Gastroesophageal sphincter (tissue), 4 donors: ENCODE data around the gene BBS1. TPM values are rescaled to one million over a fixed set of nuclear protein-coding genes. Genes with fewer than 3 reads are reported as not detected.

ENCODE experiments used
- ATAC-seq: fragments of 150-250 bp; one replicate; pipeline ENCODE4 v1.9.1; 2016; ENCODE audit warnings: mild to moderate bottlenecking, moderate library complexity
- H3K27ac ChIP-seq, 4 donors: fragments of 200-600 bp; sonication (generic) in 3 of 4; 1 replicate in 3 of 4; 2 replicates in 1 of 4; pipeline ENCODE4 v1.5.1; 2016 to 2019
- H3K27me3 ChIP-seq: fragments of 200-600 bp; sonication (generic); one replicate; pipeline ENCODE4 v1.5.1; 2019
- H3K36me3 ChIP-seq, 2 donors: fragments of 200-600 bp; sonication (generic); one replicate each; pipeline ENCODE4 v1.5.1; 2019; ENCODE audit warnings: control low read depth in 1 of 2
- H3K4me1 ChIP-seq, 3 donors: fragments of 200-600 bp; sonication (generic); 1 replicate in 2 of 3; 2 replicates in 1 of 3; pipeline ENCODE4 v1.5.1; 2016 to 2019; ENCODE audit warnings: control low read depth in 2 of 3
- H3K4me3 ChIP-seq, 2 donors: fragments of 200-600 bp; sonication (generic); one replicate each; pipeline ENCODE4 v1.5.1; 2019; ENCODE audit warnings: mild to moderate bottlenecking in 1 of 2, moderate library complexity in 1 of 2
- H3K9me3 ChIP-seq, 3 donors: fragments of 200-600 bp; sonication (generic); one replicate each; pipeline ENCODE4 v1.5.1; 2017 to 2019; ENCODE audit warnings: control low read depth in 2 of 3
- EP300 ChIP-seq: sonication (generic); formaldehyde crosslinking; IDR thresholded peaks from one replicate; pipeline ENCODE4 v1.6.1; 2017; ENCODE audit warnings: antibody characterized with exemption, mild to moderate bottlenecking
- POLR2A ChIP-seq, 2 donors: fragments of 450-650 bp; IDR thresholded peaks; one replicate each; pipeline ENCODE4 v1.6.1; 2017; ENCODE audit warnings: antibody characterized with exemption in 2 of 2, mild to moderate bottlenecking in 2 of 2, moderate library complexity in 1 of 2
- POLR2AphosphoS5 ChIP-seq: sonication (generic); formaldehyde crosslinking; IDR thresholded peaks from one replicate; pipeline ENCODE4 v1.6.1; 2017; ENCODE audit warnings: antibody characterized with exemption
- WGBS, 2 donors: methylation state at CpG; one replicate each; pipeline ENCODE4 v1.1.5; 2018; ENCODE audit warnings: low coverage in 1 of 2; 5-methylcytosine and 5-hydroxymethylcytosine counted together
- total RNA-seq, 4 donors: library from RNA; depleted of rRNA; stranded (reverse); fragments of >200 nt; gene quantifications; one replicate each; pipeline ENCODE4 v1.1.0, GENCODE V29; 2016
- TF ChIP-seq, protein P1 (sequence below), 4 experiments: fragments of 200-600 bp in 2 of 4; fragments of 450-650 bp in 2 of 4; sonication (generic) in 1 of 4; IDR thresholded peaks; one replicate each; pipeline ENCODE4 v1.5.1; 2017 to 2019; ENCODE audit warnings: antibody characterized with exemption in 4 of 4, mild to moderate bottlenecking in 2 of 4, moderate library complexity in 2 of 4

BBS1 gene
- total RNA-seq, 4 donors from 2014 or later: 49.2 to 95.1 (median 82.9) TPM

DNA sequence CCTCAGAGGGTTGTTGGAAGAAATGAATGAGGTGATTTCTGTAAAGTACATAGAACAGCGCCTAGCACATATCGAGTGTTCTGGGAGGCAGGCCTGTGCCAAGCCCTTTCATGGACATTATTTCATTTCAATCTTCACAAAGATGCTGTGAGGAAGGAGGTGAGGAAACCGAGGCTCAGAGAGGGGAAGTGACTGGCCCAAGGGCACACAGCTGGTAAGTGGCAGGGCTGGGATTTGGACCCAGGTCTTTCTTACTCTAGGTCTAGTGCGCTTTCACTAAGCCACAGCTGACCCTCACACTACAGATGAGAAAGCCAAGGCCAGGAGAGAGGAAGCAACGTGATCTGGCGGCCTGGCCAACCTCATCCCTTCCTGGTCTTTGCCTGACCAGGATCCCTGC lies 41.7 kb upstream of the BBS1 start:
- Histone ChIP-seq H3K27ac (no peak overlapping the region), H3K36me3 (peaks cover 0 to 48% of the 10 kb centered on the region in 2 donors), H3K27me3 (no peaks in the 10 kb centered on the region), H3K4me1 (peaks cover 0 to 34% (median 15%) of the 10 kb centered on the region in 3 donors), H3K9me3 (no peaks in the 10 kb centered on the region), H3K4me3 (no peak overlapping the region)
- 80 to 87% methylated on average over 5 to 6 of the region's 6 CpGs for WGBS, 2 donors
- TF ChIP-seq EP300 (no peak), POLR2A (IDR thresholded peaks at IDR 0.05) (no peak)
- no peak for ATAC-seq

DNA sequence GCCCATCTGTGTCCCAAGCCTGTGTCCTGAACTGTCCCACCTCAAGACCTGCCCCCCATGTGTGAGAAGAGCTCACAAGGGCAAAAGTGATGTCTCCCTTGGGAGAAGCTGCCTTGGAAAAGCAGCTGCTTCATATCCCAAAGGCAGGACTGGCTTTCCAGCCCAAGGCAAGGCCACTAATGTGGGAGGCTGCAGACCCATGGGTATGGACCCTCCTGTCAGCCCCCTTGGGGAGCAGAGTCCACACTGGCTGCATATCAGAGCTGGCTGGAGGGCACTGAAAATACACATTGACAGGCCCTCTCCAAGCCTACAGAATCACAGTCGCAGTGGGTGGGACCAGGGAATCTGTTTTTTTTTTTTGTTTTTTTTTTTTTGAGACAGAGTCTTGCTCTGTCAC lies 41.0 kb upstream of the BBS1 start:
- H3K27ac ChIP-seq: no peak overlapping the region
- WGBS, 2 donors: 91% methylated on average over 1 of the region's 1 CpG; no CpG with 5 or more reads in 1 of the 2 donors
- no peak overlapping the region for H3K4me3 ChIP-seq
- no peaks in the 10 kb centered on the region for H3K27me3 ChIP-seq
- no peaks in the 10 kb centered on the region for H3K9me3 ChIP-seq
- H3K4me1 ChIP-seq: peaks cover 0 to 34% (median 15%) of the 10 kb centered on the region in 3 donors
- peaks cover 0 to 55% of the 10 kb centered on the region in 2 donors for H3K36me3 ChIP-seq
- TF ChIP-seq POLR2AphosphoS5 (no peak), POLR2A (IDR thresholded peaks at IDR 0.05) (no peak), EP300 (no peak)
- TF ChIP-seq, protein P1, sequence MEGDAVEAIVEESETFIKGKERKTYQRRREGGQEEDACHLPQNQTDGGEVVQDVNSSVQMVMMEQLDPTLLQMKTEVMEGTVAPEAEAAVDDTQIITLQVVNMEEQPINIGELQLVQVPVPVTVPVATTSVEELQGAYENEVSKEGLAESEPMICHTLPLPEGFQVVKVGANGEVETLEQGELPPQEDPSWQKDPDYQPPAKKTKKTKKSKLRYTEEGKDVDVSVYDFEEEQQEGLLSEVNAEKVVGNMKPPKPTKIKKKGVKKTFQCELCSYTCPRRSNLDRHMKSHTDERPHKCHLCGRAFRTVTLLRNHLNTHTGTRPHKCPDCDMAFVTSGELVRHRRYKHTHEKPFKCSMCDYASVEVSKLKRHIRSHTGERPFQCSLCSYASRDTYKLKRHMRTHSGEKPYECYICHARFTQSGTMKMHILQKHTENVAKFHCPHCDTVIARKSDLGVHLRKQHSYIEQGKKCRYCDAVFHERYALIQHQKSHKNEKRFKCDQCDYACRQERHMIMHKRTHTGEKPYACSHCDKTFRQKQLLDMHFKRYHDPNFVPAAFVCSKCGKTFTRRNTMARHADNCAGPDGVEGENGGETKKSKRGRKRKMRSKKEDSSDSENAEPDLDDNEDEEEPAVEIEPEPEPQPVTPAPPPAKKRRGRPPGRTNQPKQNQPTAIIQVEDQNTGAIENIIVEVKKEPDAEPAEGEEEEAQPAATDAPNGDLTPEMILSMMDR (IDR thresholded peaks at IDR 0.05): no peak
- no peak for ATAC-seq

DNA sequence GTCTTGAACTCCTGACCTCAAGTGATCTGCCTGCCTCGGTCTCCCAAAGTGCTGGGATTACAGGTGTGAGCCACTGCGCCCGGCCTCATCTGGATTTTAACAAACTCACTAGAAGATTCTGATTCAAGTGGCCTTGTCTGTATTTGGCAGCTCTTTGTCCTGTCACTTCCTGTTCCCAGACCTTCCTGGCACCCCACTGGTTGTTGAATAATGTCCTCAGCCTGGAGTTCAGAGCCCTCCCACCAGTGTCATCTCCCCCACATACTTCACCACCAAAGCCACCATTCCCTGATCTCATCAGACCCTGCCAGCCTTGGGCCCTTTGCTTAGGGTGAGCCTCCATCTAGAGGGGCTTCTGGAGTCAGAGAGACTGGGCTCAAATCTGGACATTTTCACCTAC lies 40.4 kb upstream of the BBS1 start:
- no peak for ATAC-seq
- no peaks in the 10 kb centered on the region for H3K9me3 ChIP-seq
- H3K27me3 ChIP-seq: no peaks in the 10 kb centered on the region
- no peak for TF ChIP-seq POLR2A (IDR thresholded peaks at IDR 0.05)
- TF ChIP-seq, protein P1 (IDR thresholded peaks at IDR 0.05): no peak
- no peak for TF ChIP-seq EP300
- TF ChIP-seq POLR2AphosphoS5: no peak
- no peak overlapping the region for H3K4me3 ChIP-seq
- peaks cover 0 to 61% of the 10 kb centered on the region in 2 donors for H3K36me3 ChIP-seq
- 80 to 92% methylated on average over 2 to 3 of the region's 3 CpGs for WGBS, 2 donors
- H3K27ac ChIP-seq: no peak overlapping the region
- H3K4me1 ChIP-seq: peaks cover 0 to 33% (median 15%) of the 10 kb centered on the region in 3 donors

DNA sequence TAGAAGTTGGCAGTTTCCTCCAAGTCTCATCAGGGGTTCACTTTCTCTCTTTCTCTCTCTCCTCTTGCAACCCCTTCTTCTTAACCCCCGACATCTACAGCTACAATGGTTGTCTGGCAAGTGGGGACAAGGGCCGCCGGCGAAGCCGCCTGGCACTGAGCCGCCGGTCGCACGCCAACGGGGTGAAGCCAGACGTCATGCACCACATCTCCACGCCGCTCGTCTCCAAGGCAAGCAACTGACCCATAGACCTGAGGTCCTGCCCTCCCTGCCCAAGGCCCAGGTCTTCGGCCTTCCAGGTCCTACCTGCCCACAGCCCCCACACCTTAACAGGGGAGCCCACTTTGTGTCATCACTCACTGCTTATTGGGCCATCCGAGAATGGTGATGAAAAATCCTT lies 39.3 kb upstream of the BBS1 start:
- peaks cover 0 to 22% (median 11%) of the 10 kb centered on the region in 3 donors for H3K4me1 ChIP-seq
- WGBS, 2 donors: 92% methylated on average over 4 of the region's 16 CpGs; no CpG with 5 or more reads in 1 of the 2 donors
- no peaks in the 10 kb centered on the region for H3K9me3 ChIP-seq
- H3K36me3 ChIP-seq: peaks cover 0 to 72% of the 10 kb centered on the region in 2 donors
- H3K27me3 ChIP-seq: no peaks in the 10 kb centered on the region
- H3K4me3 ChIP-seq: no peak overlapping the region
- H3K27ac ChIP-seq: no peak overlapping the region
- TF ChIP-seq, protein P1 (IDR thresholded peaks at IDR 0.05): no peak
- no peak for TF ChIP-seq POLR2AphosphoS5
- no peak for TF ChIP-seq POLR2A (IDR thresholded peaks at IDR 0.05)
- TF ChIP-seq EP300: no peak
- ATAC-seq: no peak

DNA sequence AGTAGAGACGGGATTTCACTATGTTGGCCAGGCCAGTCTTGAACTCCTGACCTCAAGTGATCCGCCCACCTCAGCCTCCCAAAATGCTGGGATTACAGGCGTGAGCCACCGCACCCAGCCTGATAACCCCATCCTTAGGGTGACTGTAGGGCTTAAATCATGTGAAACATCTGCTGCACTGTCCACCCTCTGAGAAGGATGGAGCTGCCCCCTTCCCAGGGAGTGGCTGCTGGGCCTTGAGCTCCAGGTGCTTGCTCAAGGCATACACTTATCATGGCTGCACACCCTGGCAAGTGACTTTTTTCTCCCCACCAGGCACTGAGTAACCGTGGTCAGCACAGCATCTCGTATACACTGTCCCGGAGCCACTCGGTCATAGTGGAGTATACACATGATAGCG lies 38.4 kb upstream of the BBS1 start:
- H3K27ac ChIP-seq: no peak overlapping the region
- no peak for ATAC-seq
- 60 to 100% methylated on average over 1 to 3 of the region's 9 CpGs for whole genome bisulfite sequencing, 2 donors
- H3K27me3 ChIP-seq: no peaks in the 10 kb centered on the region
- H3K4me1 ChIP-seq: peaks cover 0 to 19% (median 10%) of the 10 kb centered on the region in 3 donors
- TF ChIP-seq POLR2AphosphoS5 (no peak), EP300 (no peak), POLR2A (IDR thresholded peaks at IDR 0.05) (no peak)
- TF ChIP-seq, protein P1 (IDR thresholded peaks at IDR 0.05): no peak
- no peak overlapping the region for H3K4me3 ChIP-seq
- H3K9me3 ChIP-seq: no peaks in the 10 kb centered on the region
- peaks cover 0 to 76% of the 10 kb centered on the region in 2 donors for H3K36me3 ChIP-seq
